SK-N-SH (cell line): Measurements from ENCODE around the gene TBX2. TPM values are rescaled to one million over a fixed set of nuclear protein-coding genes. Genes with fewer than 3 reads are reported as not detected.
"Not testable (repeated sequence)": the region's sequence is repeated elsewhere in the genome, so short reads cannot be mapped to it uniquely, and the experiment has no call there.

Experiments
- CTCF ChIA-PET: fragments of 300-600, 350-600 bp; formaldehyde crosslinking; extraction: SDS; loops from one replicate; lab custom pipeline; 2021; lab: Yijun Ruan, JAX
- POLR2A ChIA-PET: fragments of 350-600 bp; sonication (Branson Sonifier 250); formaldehyde crosslinking; extraction: SDS; loops from one replicate; lab custom pipeline; 2020; ENCODE audit warnings: antibody characterized with exemption, inconsistent platforms; lab: Yijun Ruan, JAX
- DNase-seq: peaks from one replicate; pipeline ENCODE4 v3.0.0; 2012
- H2AFZ ChIP-seq: fragments of 200-600 bp; sonication (generic); 2 replicates; pipeline ENCODE4 v1.8.1; 2016; ENCODE audit warnings: antibody characterized with exemption, mild to moderate bottlenecking, low read depth
- H3F3A ChIP-seq: fragments of 200-600 bp; sonication (generic); replicated peaks from 2 replicates; pipeline ENCODE3; 2016; ENCODE audit warnings: antibody characterized with exemption, mild to moderate bottlenecking; ENCODE audit not compliant: insufficient read depth
- H3K27ac ChIP-seq, 2 experiments: fragments of 200-500 bp in 1 of 2; fragments of 200-600 bp in 1 of 2; sonication (Bioruptor generic) in 1 of 2; sonication (generic), shearing (Covaris generic) in 1 of 2; 2 replicates each; pipeline versions ENCODE4 v1.5.1 to v1.6.1; 2014 to 2016; ENCODE audit warnings: low read depth in 2 of 2, inconsistent platforms in 1 of 2, low read length in 1 of 2, mild to moderate bottlenecking in 1 of 2, mixed read lengths in 1 of 2
- H3K27me3 ChIP-seq: fragments of 200-600 bp; sonication (generic), shearing (Covaris generic); 2 replicates; pipeline ENCODE4 v1.6.1; 2016; ENCODE audit warnings: mixed run types; ENCODE audit not compliant: insufficient read depth
- H3K36me3 ChIP-seq, 2 experiments: fragments of 200-500 bp in 1 of 2; fragments of 200-600 bp in 1 of 2; sonication (Bioruptor generic) in 1 of 2; sonication (generic) in 1 of 2; replicated peaks in 1 of 2; 2 replicates each; pipeline versions ENCODE3 to v1.5.1; 2014 to 2016; ENCODE audit warnings: low read length in 1 of 2, mild to moderate bottlenecking in 1 of 2; ENCODE audit not compliant: insufficient read depth in 2 of 2, control insufficient read depth in 1 of 2
- H3K4me1 ChIP-seq, 2 experiments: fragments of 200-500 bp in 1 of 2; fragments of 200-600 bp in 1 of 2; sonication (Bioruptor generic) in 1 of 2; sonication (generic), shearing (Covaris generic) in 1 of 2; 2 replicates each; pipeline versions ENCODE4 v1.5.1 to v1.6.1; 2014 to 2016; ENCODE audit warnings: low read depth in 1 of 2, low read length in 1 of 2, mixed run types in 1 of 2; ENCODE audit not compliant: insufficient read depth in 2 of 2, control insufficient read depth in 1 of 2
- H3K4me2 ChIP-seq: fragments of 200-600 bp; sonication (generic), shearing (Covaris generic); 2 replicates; pipeline ENCODE4 v1.6.1; 2017; ENCODE audit warnings: mixed run types
- H3K4me3 ChIP-seq, 2 experiments: fragments of 200-500 bp in 1 of 2; fragments of 200-600 bp in 1 of 2; sonication (Bioruptor generic) in 1 of 2; sonication (generic), shearing (Covaris generic) in 1 of 2; 2 replicates each; pipeline versions ENCODE4 v1.5.1 to v1.8.1; 2014 to 2016; ENCODE audit warnings: low read depth in 2 of 2, inconsistent platforms in 1 of 2, low read length in 1 of 2, mild to moderate bottlenecking in 1 of 2, mixed read lengths in 1 of 2, moderate library complexity in 1 of 2
- H3K79me2 ChIP-seq: fragments of 200-600 bp; sonication (generic); 2 replicates; pipeline ENCODE4 v1.8.1; 2017; ENCODE audit warnings: mild to moderate bottlenecking; ENCODE audit not compliant: insufficient read depth
- H3K9ac ChIP-seq: fragments of 200-600 bp; sonication (generic); 2 replicates; pipeline ENCODE4 v1.6.1; 2017; ENCODE audit warnings: mixed run types
- H3K9me2 ChIP-seq: fragments of 200-600 bp; sonication (generic); 2 replicates; pipeline ENCODE4 v1.6.1; 2017; ENCODE audit warnings: mixed run types
- H3K9me3 ChIP-seq: fragments of 200-600 bp; sonication (generic); 2 replicates; pipeline ENCODE4 v1.6.1; 2017; ENCODE audit warnings: mixed run types, mild to moderate bottlenecking, moderate library complexity
- H4K20me1 ChIP-seq: fragments of 200-600 bp; sonication (generic); 2 replicates; pipeline ENCODE4 v1.6.1; 2017; ENCODE audit warnings: mild to moderate bottlenecking, mixed run types; ENCODE audit not compliant: insufficient read depth
- CHD2 ChIP-seq: fragments of 150-350 bp; IDR thresholded peaks from 2 replicates; pipeline ENCODE4 v1.6.1; 2018; ENCODE audit warnings: low read length; ENCODE audit not compliant: partially characterized antibody
- CTCF ChIP-seq: fragments of 200-600 bp; sonication (generic); IDR thresholded peaks from 2 replicates; pipeline ENCODE4 v1.6.1; 2017; ENCODE audit warnings: antibody characterized with exemption, mild to moderate bottlenecking, moderate library complexity
- EP300 ChIP-seq, 2 experiments: IDR thresholded peaks; 2 replicates each; pipeline versions ENCODE4 v1.4.0 to v1.6.1; 2012; ENCODE audit warnings: borderline replicate concordance in 1 of 2, low read depth in 1 of 2, low read length in 1 of 2
- FOSL2 ChIP-seq: IDR thresholded peaks from 2 replicates; pipeline ENCODE4 v1.4.0; 2012; ENCODE audit warnings: low read depth, mild to moderate bottlenecking, moderate library complexity, borderline replicate concordance
- MEF2A ChIP-seq: IDR thresholded peaks from 2 replicates; pipeline ENCODE4 v1.4.0; 2012; ENCODE audit warnings: low read depth, borderline replicate concordance
- MXI1 ChIP-seq: IDR thresholded peaks from 2 replicates; pipeline ENCODE4 v1.6.1; 2012; ENCODE audit warnings: mild to moderate bottlenecking, low read depth, low read length, improper control_type of control experiment
- POLR2AphosphoS5 ChIP-seq: IDR thresholded peaks from 2 replicates; pipeline ENCODE4 v1.6.1; 2012; ENCODE audit warnings: low read depth, low read length
- USF2 ChIP-seq: fragments of 150-350 bp; IDR thresholded peaks from 2 replicates; pipeline ENCODE4 v1.6.1; 2017; ENCODE audit warnings: antibody characterized with exemption, low read length, low read depth, borderline replicate concordance
- WGBS: methylation state at CpG from one replicate; pipeline ENCODE4 v1.1.6; 2017; ENCODE audit warnings: low lambda C conversion rate; 5-methylcytosine and 5-hydroxymethylcytosine counted together
- polyA plus RNA-seq, 3 experiments: library from polyadenylated mRNA; depleted of rRNA; stranded (reverse); fragments of >200 nt; gene quantifications; 2 replicates each; pipeline ENCODE4 v1.2.3, GENCODE V29; 2012

TBX2 gene
- polyA plus RNA-seq, 1 of the 3 experiments (the other 2 are of a cell fraction): 57.8 TPM

DNA sequence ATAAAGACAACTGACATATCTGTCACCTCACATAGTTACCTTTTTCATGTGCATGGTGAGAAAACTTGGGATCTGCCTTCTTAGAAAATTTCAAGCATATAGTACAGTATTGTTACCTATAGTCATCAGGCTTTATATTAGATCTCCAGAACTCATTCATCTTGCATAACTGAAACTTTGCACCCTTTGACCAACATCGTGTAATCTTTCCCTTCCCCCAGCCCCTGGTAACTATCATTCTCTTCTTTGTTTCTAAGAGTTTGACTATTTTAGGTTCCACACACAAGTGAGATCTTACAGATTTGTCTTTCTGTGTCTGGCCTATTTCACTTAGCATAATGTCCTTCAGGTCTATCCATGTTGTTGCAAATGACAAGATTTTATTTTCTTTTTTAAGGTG lies 29.6 kb downstream of the TBX2 start:
- Histone ChIP-seq H3K27ac (no peak overlapping the region), H3K9me2 (no peaks in the 10 kb centered on the region), H3K79me2 (no peaks in the 10 kb centered on the region), H3K4me1 (peaks cover 0 to under 1% of the 10 kb centered on the region in 2 experiments; a peak in 1 of 4 replicates), H4K20me1 (no peaks in the 10 kb centered on the region), H3K27me3 (no peaks in the 10 kb centered on the region), H3K9me3 (no peaks in the 10 kb centered on the region), H3F3A (peaks cover 9% of the 10 kb centered on the region), H2AFZ (no peak overlapping the region), H3K9ac (no peak overlapping the region), H3K4me2 (no peak overlapping the region), H3K36me3 (no peaks in the 10 kb centered on the region), H3K4me3 (no peak overlapping the region)
- 56% methylated on average over 1 of the region's 1 CpG for WGBS
- POLR2A ChIA-PET: no interaction called here
- no peak for DNase-seq
- TF ChIP-seq CTCF (no peak), FOSL2 (no peak), EP300 (IDR thresholded peaks at IDR 0.05; ENCODE audit: borderline replicate concordance in 1 of 2, low read depth in 1 of 2, low read length in 1 of 2) (no peak)
- CTCF ChIA-PET: interaction anchor here (0.6 to 7.5 kb wide), 5 partner anchors 9 to 119 kb away, joined by 3 to 53 read pairs (median 3); no protein-coding TSS in a partner anchor

GRCh38 chr17:61429831-61430230 lies 30.2 kb downstream of the TBX2 start:
- WGBS: 88% methylated on average over 6 of the region's 6 CpGs
- H3K9me3 ChIP-seq, H3K4me1 ChIP-seq, H3K79me2 ChIP-seq, H3K4me2 ChIP-seq, H3K9me2 ChIP-seq, H3F3A ChIP-seq, DNase-seq, H3K9ac ChIP-seq, H3K4me3 ChIP-seq, H3K27me3 ChIP-seq, POLR2A ChIA-PET, H4K20me1 ChIP-seq, H2AFZ ChIP-seq, H3K36me3 ChIP-seq, H3K27ac ChIP-seq: not testable (repeated sequence)
- CTCF ChIA-PET: interaction anchor here (7.5 kb wide), 1 partner anchor 17 kb away, joined by 53 read pairs; no protein-coding TSS in a partner anchor

- H3K9me2 ChIP-seq: no peaks in the 10 kb centered on the region
- ChIA-PET POLR2A (no interaction called here), CTCF (interaction anchor here (1.0 kb wide), 1 partner anchor 14 kb away, joined by 3 read pairs; no protein-coding TSS in a partner anchor)
- DNase-seq: no peak
- H3K36me3 ChIP-seq: no peaks in the 10 kb centered on the region
- H4K20me1 ChIP-seq: no peaks in the 10 kb centered on the region
- H3K4me2 ChIP-seq: no peak overlapping the region
- H3K4me3 ChIP-seq: no peak overlapping the region
- H2AFZ ChIP-seq: no peak overlapping the region
- H3K4me1 ChIP-seq: no peaks in the 10 kb centered on the region
- 67% methylated on average over 4 of the region's 4 CpGs for WGBS
- H3K27ac ChIP-seq: no peak overlapping the region
- no peak overlapping the region for H3K9ac ChIP-seq
- H3K9me3 ChIP-seq: peaks cover 12% of the 10 kb centered on the region; the same call in 1 of the 2 replicates
- no peak for TF ChIP-seq USF2
- TF ChIP-seq CHD2: no peak
- no peak for TF ChIP-seq MXI1
- no peak for TF ChIP-seq POLR2AphosphoS5
- no peak for TF ChIP-seq MEF2A
- no peaks in the 10 kb centered on the region for H3K27me3 ChIP-seq
- no peaks in the 10 kb centered on the region for H3K79me2 ChIP-seq
- H3F3A ChIP-seq: peaks cover 5% of the 10 kb centered on the region
Observed at GRCh38 chr17:61431594-61432311, 32.1 kb downstream of the TBX2 start.
